GM10248 (cell line): Measurements from ENCODE around the gene DMRT1.

Source experiments
- CTCF ChIA-PET: fragments of 300-600 bp; sonication (Branson Sonifier 250); formaldehyde crosslinking; extraction: SDS; loops from one replicate; lab custom pipeline; 2021; ENCODE audit warnings: antibody characterized with exemption; lab: Yijun Ruan, JAX
- POLR2A ChIA-PET: fragments of 350-650 bp; sonication (Branson Sonifier 250); formaldehyde crosslinking; extraction: SDS; loops from one replicate; lab custom pipeline; 2020; ENCODE audit warnings: antibody characterized with exemption; lab: Yijun Ruan, JAX
- DNase-seq: peaks from one replicate; pipeline ENCODE4 v3.0.0; 2012; ENCODE audit errors: extremely low spot score
- TF ChIP-seq, protein P1 (sequence below): IDR thresholded peaks from 2 replicates; pipeline ENCODE4 v1.5.1; 2012; ENCODE audit warnings: mild to moderate bottlenecking, low read depth; ENCODE audit errors: extremely low read depth, missing control alignments, control extremely low read depth

The DMRT1 gene

DNA sequence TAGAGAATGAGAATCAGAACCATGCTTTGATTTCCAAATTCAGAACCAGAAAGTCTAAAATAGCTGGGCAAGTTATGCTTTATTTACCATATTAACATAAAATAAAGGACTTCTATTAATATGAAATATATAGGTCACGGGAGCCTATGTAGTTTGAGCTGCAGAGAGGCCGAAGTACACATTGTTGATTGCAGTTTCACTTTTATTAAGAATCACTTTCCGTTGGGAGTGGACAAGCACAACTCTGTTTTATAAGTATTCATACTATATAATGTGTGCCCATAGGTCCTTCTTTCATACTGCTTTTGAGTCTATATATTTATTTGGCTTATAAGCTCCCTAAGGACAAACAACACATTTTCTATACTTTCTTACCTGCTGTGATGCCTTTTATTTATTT is 76.2 kb downstream of the DMRT1 start:
- POLR2A ChIA-PET = no interaction called here
- CTCF ChIA-PET = interaction anchor here (1.2 to 1.5 kb wide), 2 partner anchors 10 to 12 kb away, joined by 3 to 10 read pairs; no protein-coding TSS in a partner anchor

DNA sequence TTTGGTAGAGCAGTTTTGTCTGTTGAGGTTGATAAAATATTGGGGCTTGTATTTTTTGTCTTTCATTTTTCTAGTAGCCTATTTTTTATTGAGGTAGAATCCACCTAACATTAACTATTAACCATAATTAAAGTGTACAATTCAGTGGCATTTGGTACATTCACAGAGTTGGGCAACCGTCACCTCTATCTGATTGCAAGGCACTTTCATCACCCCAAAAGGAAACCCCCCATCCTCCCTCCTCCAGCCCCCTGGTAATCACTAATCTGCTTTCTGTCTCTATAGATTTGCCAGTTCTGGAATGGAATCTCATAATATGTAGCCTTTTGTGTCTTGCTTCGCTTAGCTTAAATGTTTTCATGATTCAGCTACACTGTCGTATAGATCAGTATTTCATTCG is 79.4 kb downstream of the DMRT1 start:
- DNase-seq = no peak
- TF ChIP-seq, protein P1, sequence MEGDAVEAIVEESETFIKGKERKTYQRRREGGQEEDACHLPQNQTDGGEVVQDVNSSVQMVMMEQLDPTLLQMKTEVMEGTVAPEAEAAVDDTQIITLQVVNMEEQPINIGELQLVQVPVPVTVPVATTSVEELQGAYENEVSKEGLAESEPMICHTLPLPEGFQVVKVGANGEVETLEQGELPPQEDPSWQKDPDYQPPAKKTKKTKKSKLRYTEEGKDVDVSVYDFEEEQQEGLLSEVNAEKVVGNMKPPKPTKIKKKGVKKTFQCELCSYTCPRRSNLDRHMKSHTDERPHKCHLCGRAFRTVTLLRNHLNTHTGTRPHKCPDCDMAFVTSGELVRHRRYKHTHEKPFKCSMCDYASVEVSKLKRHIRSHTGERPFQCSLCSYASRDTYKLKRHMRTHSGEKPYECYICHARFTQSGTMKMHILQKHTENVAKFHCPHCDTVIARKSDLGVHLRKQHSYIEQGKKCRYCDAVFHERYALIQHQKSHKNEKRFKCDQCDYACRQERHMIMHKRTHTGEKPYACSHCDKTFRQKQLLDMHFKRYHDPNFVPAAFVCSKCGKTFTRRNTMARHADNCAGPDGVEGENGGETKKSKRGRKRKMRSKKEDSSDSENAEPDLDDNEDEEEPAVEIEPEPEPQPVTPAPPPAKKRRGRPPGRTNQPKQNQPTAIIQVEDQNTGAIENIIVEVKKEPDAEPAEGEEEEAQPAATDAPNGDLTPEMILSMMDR = no peak
- POLR2A ChIA-PET = no interaction called here
- CTCF ChIA-PET = no interaction called here

More for the DNA sequence above, 76.2 kb downstream of the DMRT1 start:
- TF ChIP-seq, protein P1 = no peak
- DNase-seq = no peak

DNA sequence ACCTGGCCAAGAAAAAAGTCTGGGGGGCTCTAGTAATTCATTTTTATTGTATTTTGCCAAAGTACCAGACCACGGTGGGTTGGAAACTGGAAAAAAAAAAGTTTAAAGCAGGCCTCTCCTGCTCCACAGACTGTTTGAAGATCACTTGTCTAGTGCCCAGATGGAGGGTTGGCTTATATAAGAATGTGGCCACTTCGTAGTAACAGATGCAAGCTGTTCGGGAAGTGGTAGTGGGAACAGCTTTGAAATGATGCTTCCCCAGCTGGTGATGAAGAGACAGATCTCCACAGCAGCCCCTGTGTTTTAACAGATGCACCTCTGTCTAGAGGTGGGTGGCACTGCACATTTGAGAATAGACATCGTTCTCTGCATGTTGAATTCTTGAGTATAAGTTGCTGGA is 80.7 kb downstream of the DMRT1 start:
- TF ChIP-seq, protein P1 = no peak
- POLR2A ChIA-PET = no interaction called here
- DNase-seq = no peak
- CTCF ChIA-PET = no interaction called here

DNA sequence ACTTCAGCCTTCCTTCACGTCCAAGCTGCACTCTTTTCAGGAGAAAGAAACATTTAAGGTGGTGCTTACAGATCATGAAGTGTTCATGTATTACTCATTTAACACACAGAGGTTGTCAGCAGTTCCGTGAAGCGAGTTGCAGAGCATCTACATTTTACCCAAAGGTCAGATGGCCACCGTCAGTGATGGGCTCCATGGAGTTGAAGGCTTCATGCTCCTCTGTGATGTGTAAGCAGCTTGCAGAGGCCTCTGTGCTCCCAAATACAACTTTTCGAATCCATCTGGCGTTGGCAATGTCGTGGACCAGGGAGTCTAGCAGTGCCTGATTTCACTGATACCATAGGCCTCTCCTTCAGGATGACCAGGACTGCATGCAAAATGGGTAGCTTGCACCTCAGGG is 81.2 kb downstream of the DMRT1 start:
- CTCF ChIA-PET = interaction anchor here (1.3 kb wide), 1 partner anchor 18 kb away, joined by 3 read pairs; no protein-coding TSS in a partner anchor
- POLR2A ChIA-PET = no interaction called here
- TF ChIP-seq, protein P1 = no peak
- no peak for DNase-seq

DNA sequence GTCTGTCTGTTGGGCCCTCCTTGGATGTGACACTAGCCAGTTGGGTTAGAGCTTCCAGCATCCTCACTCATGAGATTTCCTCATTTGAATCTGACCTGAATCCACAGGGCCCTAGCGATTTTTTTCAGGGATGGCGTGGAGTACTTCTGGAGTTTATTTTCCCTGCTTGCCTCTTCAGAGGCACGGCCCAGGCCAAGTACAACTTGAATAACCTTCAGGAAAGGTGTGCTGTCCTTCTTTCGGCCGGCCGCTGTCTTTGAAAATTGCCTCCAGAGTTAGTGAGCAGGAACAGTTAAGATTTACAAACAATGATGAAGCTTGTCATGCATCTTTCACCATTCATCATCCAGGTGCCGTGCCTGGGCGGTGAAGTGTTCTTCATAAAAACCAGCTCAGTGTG is 85.5 kb downstream of the DMRT1 start:
- TF ChIP-seq, protein P1 = no peak
- DNase-seq = no peak
- CTCF ChIA-PET = interaction anchor here (1.0 to 2.7 kb wide), 5 partner anchors 9 to 83 kb away, joined by 3 to 11 read pairs (median 6); no protein-coding TSS in a partner anchor
- POLR2A ChIA-PET = no interaction called here

DNA sequence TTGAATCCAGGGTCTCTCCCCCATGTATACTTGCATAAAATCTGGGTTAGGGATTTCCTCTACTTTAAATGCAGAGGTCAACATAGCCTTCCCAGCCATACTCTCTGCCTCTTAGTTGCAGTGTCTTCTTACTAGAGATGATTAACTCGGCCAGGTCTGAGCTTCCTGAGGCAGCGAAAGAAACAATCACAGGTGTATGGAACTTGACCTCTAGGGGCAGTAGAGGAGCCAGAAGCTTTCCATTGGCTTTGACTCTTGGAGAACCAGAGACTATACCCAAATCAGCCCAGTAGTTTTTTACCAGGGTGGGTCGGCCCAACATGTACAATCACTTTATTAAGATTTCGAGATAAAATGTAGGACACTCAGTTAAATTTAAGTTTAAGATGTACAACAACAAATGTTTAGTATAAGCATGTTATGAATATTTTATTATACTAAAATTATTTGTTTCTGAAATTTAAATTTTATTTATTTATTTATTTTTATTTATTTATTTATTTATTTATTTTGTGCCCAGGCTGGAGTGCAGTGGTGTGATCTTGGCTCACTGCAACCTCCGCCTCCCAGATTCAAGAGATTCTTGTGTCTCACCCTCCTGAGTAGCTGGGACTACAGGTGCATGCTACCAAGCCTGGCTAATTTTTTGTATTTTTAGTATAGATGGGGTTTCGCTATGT is 87.0 kb downstream of the DMRT1 start:
- ChIA-PET POLR2A (no interaction called here), CTCF (interaction anchor here (0.6 to 2.7 kb wide), 13 partner anchors 9 to 81 kb away, joined by 3 to 11 read pairs (median 4); no protein-coding TSS in a partner anchor)
- TF ChIP-seq, protein P1 = peak; percentile 18
- DNase-seq = peak; percentile 22
